ENCODE results near the gene IQGAP1.
A peak's percentile ranks its signal among the peaks of the same experiment; 100 is the strongest.
"Not testable (repeated sequence)": the region's sequence is repeated elsewhere in the genome, so short reads cannot be mapped to it uniquely, and the experiment has no call there.

Gene IQGAP1

DNA sequence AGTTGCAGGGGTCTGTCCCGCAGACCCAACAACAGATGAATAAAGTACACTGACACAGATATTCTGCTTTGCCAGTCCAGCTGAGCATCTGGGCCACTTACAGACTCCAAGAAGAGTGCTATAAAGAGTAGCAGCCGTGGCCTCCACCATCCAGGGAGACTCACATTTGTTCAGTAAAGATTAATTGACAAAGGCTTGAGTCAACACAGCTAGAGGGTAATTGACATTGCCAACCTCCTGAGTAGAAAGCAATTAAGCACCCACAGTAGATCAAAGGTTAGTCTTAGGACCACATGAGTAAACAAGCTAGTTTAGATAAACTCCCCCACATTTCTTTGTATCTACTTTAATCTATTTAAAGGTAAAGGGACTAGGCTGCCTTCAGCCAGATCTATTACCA lies 125.4 kb downstream of the IQGAP1 start:
- TF ChIP-seq GLIS3 (CRISPR knock-in tag; IDR thresholded peaks at IDR 0.05) = no peak
- TF ChIP-seq SNAI2 (CRISPR knock-in tag; IDR thresholded peaks at IDR 0.05) = no peak
- TF ChIP-seq ZC3H10 (CRISPR knock-in tag; IDR thresholded peaks at IDR 0.05) = no peak
- TF ChIP-seq, protein P1, sequence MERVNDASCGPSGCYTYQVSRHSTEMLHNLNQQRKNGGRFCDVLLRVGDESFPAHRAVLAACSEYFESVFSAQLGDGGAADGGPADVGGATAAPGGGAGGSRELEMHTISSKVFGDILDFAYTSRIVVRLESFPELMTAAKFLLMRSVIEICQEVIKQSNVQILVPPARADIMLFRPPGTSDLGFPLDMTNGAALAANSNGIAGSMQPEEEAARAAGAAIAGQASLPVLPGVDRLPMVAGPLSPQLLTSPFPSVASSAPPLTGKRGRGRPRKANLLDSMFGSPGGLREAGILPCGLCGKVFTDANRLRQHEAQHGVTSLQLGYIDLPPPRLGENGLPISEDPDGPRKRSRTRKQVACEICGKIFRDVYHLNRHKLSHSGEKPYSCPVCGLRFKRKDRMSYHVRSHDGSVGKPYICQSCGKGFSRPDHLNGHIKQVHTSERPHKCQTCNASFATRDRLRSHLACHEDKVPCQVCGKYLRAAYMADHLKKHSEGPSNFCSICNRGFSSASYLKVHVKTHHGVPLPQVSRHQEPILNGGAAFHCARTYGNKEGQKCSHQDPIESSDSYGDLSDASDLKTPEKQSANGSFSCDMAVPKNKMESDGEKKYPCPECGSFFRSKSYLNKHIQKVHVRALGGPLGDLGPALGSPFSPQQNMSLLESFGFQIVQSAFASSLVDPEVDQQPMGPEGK (CRISPR knock-in tag; IDR thresholded peaks at IDR 0.05; ENCODE audit: borderline replicate concordance) = no peak
- no peak for TF ChIP-seq ZNF8 (CRISPR knock-in tag; IDR thresholded peaks at IDR 0.05)
- no peak for TF ChIP-seq TOX (CRISPR knock-in tag; IDR thresholded peaks at IDR 0.05; ENCODE audit: borderline replicate concordance)
- TF ChIP-seq CSDC2 (CRISPR knock-in tag; IDR thresholded peaks at IDR 0.05) = no peak
- no peak for TF ChIP-seq PPARA (CRISPR knock-in tag; IDR thresholded peaks at IDR 0.05; ENCODE audit: borderline replicate concordance)
- TF ChIP-seq ARNTL (CRISPR knock-in tag; IDR thresholded peaks at IDR 0.05; ENCODE audit: borderline replicate concordance, low read depth) = no peak
- no peak for TF ChIP-seq TCF4 (CRISPR knock-in tag; IDR thresholded peaks at IDR 0.05; ENCODE audit: borderline replicate concordance)
- ATAC-seq = no peak

DNA sequence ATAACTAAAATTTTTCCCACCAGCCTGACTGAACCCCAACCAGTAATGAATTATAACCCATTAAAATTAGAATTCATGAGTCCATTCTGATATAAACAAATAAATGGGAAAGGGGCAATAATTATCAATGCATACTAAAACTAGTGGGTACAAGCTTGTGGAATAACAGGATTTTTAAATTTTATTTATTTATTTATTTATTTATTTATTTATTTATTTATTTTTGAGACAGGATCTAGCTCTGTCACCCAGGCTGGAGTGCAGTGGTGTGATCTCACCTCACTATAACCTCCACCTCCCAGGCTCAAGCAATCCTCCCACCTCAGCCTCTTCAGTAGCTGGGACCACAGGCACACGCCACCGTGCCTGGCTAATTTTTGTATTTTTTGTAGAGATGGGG lies 125.9 kb downstream of the IQGAP1 start:
- ATAC-seq = not testable (repeated sequence)

DNA sequence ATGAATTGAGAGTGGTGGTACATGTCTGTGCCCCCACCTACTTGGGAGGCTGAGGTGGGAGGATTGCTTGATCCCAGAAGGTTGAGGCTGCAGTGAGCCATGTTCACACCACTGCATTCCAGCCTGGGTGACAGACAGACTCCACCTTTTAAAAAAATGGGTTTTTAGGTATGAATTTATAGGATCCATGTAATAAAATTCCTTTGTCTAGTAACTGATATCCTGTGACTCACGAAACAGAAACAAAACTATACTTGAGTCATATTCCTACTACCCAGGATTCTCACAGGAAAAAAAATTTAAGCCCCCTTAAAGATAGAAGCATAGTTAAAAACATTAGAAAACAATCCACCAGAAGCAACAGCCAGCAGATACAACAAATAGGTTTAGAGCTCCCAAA lies 131.6 kb downstream of the IQGAP1 start:
- peak; percentile 63 for ATAC-seq
- TF ChIP-seq ZFP3 (CRISPR knock-in tag; IDR thresholded peaks at IDR 0.05) = no peak
- TF ChIP-seq, protein P1 (CRISPR knock-in tag; IDR thresholded peaks at IDR 0.05; ENCODE audit: borderline replicate concordance) = no peak
- no peak for TF ChIP-seq TCF4 (CRISPR knock-in tag; IDR thresholded peaks at IDR 0.05; ENCODE audit: borderline replicate concordance)
- no peak for TF ChIP-seq CSRNP3 (CRISPR knock-in tag; IDR thresholded peaks at IDR 0.05)
- TF ChIP-seq ZNF70 (CRISPR knock-in tag; IDR thresholded peaks at IDR 0.05) = no peak
- TF ChIP-seq POU6F1 (CRISPR knock-in tag; IDR thresholded peaks at IDR 0.05; ENCODE audit: borderline replicate concordance, low read depth) = no peak
- TF ChIP-seq ARNTL (CRISPR knock-in tag; IDR thresholded peaks at IDR 0.05; ENCODE audit: borderline replicate concordance, low read depth) = no peak
- no peak for TF ChIP-seq ZFP30 (CRISPR knock-in tag; IDR thresholded peaks at IDR 0.05)
- no peak for TF ChIP-seq ZNF565 (CRISPR knock-in tag; conservative IDR thresholded peaks at IDR 0.05; ENCODE audit: low read depth)
- TF ChIP-seq CSDC2 (CRISPR knock-in tag; IDR thresholded peaks at IDR 0.05) = no peak
- no peak for TF ChIP-seq ZC3H10 (CRISPR knock-in tag; IDR thresholded peaks at IDR 0.05)
- no peak for TF ChIP-seq CREB5 (CRISPR knock-in tag; IDR thresholded peaks at IDR 0.05; ENCODE audit: low read depth)
- TF ChIP-seq, protein P2, sequence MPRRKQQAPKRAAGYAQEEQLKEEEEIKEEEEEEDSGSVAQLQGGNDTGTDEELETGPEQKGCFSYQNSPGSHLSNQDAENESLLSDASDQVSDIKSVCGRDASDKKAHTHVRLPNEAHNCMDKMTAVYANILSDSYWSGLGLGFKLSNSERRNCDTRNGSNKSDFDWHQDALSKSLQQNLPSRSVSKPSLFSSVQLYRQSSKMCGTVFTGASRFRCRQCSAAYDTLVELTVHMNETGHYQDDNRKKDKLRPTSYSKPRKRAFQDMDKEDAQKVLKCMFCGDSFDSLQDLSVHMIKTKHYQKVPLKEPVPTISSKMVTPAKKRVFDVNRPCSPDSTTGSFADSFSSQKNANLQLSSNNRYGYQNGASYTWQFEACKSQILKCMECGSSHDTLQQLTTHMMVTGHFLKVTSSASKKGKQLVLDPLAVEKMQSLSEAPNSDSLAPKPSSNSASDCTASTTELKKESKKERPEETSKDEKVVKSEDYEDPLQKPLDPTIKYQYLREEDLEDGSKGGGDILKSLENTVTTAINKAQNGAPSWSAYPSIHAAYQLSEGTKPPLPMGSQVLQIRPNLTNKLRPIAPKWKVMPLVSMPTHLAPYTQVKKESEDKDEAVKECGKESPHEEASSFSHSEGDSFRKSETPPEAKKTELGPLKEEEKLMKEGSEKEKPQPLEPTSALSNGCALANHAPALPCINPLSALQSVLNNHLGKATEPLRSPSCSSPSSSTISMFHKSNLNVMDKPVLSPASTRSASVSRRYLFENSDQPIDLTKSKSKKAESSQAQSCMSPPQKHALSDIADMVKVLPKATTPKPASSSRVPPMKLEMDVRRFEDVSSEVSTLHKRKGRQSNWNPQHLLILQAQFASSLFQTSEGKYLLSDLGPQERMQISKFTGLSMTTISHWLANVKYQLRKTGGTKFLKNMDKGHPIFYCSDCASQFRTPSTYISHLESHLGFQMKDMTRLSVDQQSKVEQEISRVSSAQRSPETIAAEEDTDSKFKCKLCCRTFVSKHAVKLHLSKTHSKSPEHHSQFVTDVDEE (CRISPR knock-in tag; IDR thresholded peaks at IDR 0.05) = no peak
- no peak for TF ChIP-seq RARB (CRISPR knock-in tag; IDR thresholded peaks at IDR 0.05)
- TF ChIP-seq SNAI2 (CRISPR knock-in tag; IDR thresholded peaks at IDR 0.05) = no peak
- TF ChIP-seq ISL1 (CRISPR knock-in tag; IDR thresholded peaks at IDR 0.05) = no peak
- TF ChIP-seq GLIS3 (CRISPR knock-in tag; IDR thresholded peaks at IDR 0.05) = no peak
- TF ChIP-seq ZNF8 (CRISPR knock-in tag; IDR thresholded peaks at IDR 0.05) = no peak
- TF ChIP-seq ESRRG (CRISPR knock-in tag; IDR thresholded peaks at IDR 0.05) = no peak
- no peak for TF ChIP-seq TOX (CRISPR knock-in tag; IDR thresholded peaks at IDR 0.05; ENCODE audit: borderline replicate concordance)
